ENCODE data around the gene CDC42EP3.

CDC42EP3 gene

DNA sequence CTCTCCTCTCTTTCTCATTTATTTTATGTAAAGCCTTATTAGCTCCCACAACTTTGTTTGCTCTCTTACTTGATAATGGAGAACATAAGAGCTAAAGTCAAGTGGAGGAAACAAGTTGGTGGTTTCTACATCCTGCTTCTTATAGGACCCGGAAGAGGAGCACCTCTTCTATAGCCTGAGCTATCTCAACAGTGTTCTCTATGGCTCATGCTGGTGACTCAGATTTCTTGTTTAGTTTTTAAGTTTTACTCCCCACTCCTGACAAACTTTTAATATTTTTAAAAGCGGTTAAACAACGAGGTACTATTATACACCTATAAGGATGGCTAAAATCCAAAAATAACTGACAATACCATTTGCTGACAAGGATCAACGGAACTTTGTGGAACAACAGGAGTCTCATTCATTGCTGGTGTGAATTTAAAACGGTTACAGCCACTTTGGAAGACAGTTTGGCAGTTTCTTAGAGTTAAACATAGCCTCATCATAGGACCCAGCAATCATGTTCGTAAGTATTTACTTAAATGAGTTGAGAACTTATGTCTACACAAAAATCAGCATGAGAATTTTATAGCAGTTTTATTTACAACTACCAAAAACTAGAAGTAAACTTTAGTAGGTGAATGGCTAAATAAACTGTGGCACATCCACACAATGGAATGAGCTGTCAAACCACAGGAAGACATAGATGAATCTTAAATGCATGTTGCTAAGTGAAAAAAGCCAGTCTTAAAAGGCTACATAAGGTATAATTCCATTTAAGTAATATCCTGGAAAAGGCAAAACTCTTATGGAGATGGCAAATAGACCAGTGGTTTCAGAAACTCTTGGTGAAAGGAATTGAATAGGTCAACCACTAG, 12.7 kb upstream of the CDC42EP3 start:
- no peak for DNase-seq (ENCODE audit: low read depth, low spot score)

DNA sequence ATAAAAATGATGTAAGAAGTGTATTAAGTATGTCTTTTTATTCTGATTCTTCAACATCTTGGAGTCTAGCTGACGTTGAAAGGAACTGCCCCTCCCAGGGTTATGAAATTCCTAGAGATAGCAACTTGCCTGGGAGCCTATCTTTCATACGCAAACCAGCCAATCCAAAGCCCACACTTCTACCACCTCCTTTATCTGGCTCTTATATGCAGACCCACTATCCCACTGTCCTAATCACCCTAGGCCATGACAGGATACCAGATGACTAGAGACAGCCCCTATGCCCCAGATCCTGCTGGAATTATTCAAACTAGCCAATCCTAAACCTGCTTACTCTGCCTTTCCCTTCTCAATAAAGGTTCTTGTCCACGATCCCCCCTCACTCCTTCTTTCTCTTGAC, 11.8 kb upstream of the CDC42EP3 start:
- DNase-seq (ENCODE audit: low read depth, low spot score) = no peak

DNA sequence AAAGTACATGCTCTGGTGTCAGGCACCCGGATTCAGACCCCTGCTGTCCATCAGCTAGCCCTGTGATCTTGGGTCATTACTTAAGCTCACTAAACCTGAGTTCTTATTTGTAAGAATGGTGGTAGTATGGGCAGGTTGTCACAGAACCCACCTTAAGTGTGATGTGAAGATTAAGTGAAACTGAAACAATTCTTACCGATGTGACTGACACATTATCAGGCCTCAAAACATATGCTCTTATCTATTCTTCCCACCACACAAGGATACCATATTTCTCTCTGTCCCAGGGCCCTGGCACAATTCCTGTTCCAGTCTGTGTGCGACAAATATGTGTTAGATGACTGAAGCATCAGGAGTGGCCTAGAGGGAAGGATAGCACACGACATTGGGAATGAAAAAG, 11.0 kb upstream of the CDC42EP3 start:
- no peak for DNase-seq (ENCODE audit: low read depth, low spot score)

DNA sequence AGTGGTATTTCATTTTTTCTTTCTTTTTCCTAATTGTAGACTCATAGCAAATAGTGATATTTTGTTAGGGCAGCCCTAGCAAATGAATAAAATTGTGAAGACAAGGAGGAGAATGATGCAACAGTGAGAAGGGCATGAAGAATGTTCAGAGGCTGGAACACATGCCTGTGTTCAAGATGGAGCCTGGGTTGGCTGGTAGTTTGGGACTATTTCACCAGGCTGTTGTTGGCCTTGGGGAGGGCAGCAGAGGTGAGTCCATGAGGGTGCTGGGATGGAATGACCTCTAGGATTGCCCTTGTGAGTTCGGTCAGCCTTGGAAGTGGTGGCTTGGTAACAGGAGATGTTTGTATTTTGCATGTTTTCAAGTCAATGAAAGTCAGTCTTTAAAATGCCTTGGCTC, 10.1 kb upstream of the CDC42EP3 start:
- no peak for DNase-seq (ENCODE audit: low read depth, low spot score)

DNA sequence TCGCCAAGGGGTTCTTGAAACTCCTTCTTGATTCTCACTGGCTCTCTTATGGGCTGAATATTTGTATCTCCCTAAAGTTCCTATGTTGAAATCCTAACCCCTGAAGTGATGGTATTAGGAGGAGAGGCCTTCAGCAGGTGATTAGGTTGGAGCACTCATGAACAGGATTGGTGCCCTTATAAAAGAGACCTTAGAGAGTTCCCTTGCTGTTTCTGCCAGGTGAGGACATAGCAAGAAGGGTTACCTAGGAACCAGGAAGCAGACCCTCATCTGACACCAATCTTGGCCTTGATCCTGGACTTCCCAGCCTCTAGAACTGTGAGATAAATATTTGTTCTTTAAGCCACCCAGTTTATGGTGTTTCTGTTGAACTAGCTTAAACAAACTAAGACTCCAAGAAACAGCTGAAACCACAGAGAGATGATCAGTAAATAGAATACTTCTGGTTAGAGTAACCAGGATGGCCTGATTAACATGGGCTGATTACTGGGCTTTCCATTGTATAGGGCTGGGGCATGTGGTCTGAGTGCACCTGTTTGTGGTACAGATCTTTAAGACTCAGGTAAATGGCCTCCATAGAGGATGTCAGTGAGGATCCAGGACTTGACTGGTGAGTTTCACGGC, 7.7 kb upstream of the CDC42EP3 start:
- no peak for DNase-seq (ENCODE audit: low read depth, low spot score)

DNA sequence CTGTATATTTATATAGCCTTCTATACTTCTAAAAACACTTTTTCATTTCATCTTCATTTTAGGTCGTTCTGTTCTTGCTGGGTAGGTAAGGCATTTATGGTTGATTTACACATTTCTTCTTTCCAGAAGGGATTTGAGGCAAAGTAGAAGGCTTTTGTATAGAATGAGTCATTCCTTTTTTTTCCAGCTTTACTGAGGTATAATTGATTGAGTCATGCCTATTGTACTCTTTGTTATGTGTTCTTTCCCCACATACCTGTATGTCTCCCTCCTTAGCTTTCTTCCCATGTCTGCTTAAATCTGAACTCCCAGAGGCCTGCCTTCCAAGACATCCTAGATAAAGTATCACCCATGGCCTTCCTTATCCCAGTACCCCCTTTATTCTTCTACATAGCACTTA, 4.8 kb upstream of the CDC42EP3 start:
- peak; percentile 77 for DNase-seq (ENCODE audit: low read depth, low spot score)

DNA sequence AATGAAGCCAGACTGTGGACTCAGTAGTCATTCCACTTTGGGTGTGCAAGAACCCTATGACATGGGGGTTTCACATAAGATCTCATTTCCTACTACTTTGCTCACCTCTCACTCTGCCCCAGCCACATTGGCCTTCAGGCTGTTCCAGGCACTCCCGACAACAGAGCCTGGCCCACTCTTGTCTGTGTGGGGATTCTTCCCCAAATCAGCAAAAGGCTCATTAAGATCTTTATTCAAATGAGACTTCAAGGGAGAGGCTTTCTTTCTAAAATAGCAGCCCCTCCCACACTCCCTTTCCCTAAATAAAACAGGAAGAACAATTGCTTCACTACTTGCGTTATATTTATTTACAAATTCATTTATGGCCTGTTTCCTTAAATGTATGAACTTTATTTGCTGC, 3.5 kb upstream of the CDC42EP3 start:
- no peak for DNase-seq (ENCODE audit: low read depth, low spot score)

DNA sequence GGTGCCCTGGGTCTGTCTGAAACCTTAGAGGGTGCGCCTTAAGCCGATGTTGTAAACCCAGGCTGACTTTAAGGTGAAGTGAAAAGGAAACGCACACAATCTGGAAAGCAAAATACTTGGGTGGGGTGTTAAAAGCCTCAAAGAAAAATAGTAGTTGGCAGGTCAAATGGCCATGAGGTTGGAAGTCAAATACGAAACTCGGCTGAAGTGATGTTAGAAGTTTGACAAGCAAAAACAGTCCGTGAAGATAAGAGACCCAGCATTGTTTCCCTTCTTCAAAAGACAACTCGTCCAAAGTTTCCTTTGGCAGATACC, 1.4 kb upstream of the CDC42EP3 start:
- no peak for DNase-seq (ENCODE audit: low read depth, low spot score)

DNA sequence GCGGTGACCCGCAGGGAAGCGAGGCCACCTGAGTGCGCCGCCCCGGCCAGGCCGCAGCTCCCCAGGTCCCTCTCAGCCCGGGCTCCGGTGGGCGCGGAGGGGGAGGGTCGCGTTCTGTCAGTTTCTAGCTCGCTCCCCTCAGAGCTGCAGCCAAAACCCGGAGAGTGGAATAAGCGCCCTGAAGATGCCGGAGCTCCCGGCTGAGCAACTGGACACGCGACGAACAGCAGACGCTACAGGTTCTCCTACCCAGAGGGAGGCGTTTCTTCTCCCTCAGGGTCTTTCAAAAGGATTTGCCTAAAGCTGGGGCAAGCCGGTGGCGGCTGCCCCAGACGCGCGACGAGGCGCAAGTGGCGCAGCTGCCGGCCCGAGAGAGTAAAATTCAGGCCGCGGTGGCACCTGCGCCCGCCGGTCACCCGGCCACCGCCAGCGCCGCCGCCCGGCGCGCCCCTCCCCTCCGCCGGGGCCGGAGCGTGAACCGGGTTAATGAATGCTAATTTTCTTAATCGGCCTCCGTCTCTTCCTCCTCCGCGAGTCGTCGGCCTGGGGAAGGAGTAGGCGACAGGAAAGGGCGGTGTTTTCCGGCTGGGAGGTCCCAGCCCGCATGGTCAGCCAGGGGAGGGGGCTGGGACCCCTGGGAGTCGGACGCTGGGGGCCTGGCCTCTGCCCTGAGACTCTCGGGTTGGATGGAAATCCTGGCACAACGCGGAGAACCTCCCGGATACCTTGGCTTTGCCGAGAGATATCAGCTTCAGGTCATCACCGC, 845 bp upstream of the CDC42EP3 start:
- peak; percentile 96 for DNase-seq (ENCODE audit: low read depth, low spot score)

DNA sequence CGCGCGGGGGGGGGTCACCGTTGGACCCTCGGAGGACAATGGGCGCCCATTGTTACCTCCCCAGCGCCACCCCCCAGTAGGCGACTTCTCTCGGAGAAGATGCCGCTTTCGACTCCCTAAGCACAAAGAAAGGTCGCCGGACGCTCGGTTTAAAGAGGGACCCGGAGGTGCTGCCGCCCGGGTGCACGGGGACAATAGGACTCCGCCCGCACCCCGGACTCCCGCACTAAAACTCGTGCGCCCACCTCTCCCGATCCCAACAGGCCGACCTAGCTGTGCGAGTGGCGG, 318 bp upstream of the CDC42EP3 start:
- DNase-seq (ENCODE audit: low read depth, low spot score) = no peak

DNA sequence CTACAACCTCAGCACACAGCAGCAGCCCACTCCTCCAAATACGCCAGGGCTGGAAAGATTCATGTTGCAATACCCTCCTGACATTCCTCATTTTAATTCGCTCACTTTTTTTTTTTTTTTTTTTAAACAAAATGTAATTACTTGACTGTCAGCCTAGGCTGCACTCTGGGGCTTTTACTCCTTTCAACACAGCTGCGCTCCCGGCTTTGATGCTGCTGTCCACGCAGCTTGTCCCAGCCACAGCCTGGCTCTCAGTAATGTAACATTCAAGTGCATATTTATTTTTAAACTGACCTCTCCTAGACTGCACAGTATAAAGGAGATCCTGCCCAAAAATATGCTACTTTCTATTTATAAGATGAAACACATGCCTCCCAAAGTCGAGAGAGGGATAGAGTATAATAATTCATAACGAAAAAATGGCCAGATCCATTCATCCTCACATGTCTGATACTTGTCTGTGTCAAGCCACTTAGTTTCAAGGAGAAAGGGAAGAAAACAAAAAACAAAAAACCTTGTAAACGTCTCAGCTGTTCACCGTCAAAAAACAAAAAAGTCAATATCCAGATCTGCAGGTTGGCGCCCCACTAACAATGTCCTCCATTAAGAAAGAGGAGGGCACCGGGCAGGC, 949 bp downstream of the CDC42EP3 start:
- DNase-seq (ENCODE audit: low read depth, low spot score) = peak; percentile 54

DNA sequence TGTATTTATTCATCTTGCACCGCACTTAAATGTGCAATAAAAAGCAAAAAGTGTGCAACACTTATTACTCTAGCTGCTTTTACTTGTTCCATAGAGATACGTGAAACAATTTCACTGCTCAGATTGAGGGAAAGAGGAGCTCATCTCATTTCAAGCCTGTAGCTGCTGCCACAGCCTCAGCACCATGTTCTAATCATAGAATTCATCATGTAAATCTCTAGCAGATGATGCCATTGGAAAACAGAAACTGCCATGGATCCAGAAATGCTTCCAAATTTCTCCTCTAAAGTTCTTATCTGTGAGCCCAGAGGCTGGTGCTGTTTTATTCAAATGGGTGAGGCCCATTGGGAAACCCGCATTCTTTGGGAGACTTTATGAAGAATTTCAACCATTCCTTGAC, 2.0 kb downstream of the CDC42EP3 start:
- DNase-seq (ENCODE audit: low read depth, low spot score) = no peak

DNA sequence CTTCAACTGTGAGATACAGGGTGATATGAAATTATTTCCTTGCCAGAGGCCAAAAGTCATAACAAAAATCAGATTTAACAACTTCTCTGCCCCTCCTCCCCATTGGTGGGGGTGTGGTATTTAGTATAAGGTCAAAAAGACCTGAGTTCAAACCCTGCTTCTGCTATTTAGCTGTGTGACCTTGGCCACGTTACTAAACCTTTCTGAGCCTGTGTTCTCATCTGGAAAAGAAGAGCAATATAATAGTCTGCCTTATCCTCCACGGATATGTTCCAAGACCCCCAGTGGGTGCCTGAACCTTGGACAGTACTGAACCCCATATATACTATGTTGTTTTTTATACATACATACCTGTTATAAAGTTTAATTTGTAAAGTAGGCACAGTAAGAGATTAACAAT, 3.7 kb downstream of the CDC42EP3 start:
- DNase-seq (ENCODE audit: low read depth, low spot score) = no peak

DNA sequence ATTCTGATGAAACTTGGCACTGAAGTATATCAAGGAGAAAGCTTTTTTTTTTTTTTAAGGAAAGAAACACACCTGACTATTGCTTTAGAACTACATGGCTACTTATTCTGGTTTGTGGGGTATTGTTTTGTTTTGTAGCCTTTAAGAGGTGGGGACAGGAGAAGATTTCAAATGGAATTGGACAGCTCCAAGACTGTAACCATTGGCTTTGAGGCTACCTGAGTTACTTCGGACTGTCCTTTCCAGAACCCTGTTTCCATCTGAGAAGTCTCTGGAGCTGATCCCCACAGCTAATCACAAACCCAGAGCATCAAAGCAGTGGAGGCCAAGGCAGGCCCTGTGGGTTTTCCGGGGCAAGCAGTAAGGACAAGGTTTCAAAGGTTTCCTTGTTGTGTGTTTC, 4.7 kb downstream of the CDC42EP3 start:
- DNase-seq (ENCODE audit: low read depth, low spot score) = no peak

DNA sequence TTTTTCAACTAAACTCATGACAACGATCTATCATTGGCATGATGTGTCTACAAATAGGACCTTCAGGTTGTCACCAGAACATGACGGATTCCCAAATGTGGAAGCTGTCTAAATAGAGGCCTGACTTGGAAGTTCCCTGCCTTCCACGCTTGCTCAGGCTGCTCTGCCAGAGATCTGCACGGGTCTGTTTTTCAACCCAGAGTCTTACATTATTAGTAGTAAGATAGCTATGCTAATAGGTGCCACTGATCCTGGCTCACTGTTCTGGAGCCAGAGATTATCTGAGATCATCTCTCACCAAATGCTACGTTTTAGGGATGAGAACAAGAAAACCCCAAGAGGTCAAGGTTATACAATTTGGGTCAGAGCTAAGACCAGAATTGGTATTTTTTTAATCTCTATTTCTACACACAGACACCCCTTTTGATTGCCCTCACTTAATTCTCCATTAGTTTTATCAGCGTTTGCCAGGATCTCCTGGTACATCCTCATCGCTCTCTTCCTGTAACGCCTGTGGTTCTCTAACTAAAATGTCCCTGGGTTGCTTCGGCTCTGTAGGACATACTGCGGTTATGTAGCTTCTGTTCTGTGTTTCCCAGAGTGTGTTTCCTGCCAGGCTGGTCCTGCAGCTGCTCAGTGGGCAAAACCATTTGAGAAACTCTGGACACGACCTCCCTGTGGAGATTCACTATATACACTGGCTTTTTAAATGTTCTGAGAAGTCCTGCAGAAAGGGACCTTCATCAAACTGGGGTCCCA, 5.7 kb downstream of the CDC42EP3 start:
- no peak for DNase-seq (ENCODE audit: low read depth, low spot score)

DNA sequence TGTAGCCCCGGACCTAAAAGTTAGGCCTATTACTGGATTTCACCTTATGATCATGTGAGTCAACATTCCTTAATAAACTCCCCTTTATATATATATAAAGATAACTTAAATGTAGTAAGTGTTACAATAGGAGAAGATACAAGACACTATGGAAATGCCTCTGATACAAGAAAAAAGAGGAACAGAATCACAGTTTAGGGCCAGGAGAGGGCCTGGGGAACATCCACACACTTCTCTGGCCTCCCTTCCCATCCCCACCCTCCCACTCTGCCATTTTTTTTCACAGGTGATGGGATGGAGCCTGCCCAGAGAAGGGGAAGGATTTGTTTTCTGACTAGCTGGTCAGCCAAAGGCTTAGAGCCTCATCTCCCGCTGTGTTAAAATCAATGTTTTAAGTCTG, 6.4 kb downstream of the CDC42EP3 start:
- DNase-seq (ENCODE audit: low read depth, low spot score) = no peak

DNA sequence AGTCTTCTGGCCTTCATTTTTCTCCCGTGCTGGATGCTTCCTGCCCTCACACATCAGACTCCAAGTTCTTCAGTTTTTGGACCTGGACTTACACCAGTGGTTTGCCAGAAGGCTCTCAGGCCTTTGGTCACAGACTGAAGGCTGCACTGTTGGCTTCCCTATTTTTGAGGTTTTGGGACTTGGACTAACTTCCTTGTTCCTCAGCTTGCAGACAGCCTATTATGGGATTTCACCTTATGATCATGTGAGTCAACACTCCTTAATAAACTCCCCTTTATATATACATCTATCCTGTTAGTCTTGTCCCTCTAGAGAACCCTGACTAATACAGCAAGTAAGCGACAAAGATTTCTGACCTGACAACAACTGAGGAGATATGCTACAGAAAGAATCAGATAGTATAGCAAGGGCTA, 7.2 kb downstream of the CDC42EP3 start:
- no peak for DNase-seq (ENCODE audit: low read depth, low spot score)

DNA sequence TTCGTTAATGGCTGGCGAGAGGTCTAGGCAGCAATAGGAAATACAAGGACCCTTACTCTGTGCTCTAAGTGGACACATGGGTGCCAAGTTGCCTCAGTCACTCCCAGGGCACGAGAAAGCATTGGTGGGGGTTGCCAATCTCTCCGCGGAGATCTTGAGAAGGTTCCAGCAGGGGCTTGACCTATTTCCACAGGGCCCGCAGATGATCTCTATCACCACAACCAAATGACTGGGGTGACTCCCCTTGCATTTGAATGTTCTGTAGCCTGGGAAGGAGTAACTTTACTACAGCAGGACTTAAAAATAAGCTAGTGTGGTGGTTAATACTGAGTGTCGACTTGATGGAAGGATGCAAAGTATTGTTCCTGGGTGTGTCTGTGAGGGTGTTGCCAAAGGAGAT, 8.1 kb downstream of the CDC42EP3 start:
- no peak for DNase-seq (ENCODE audit: low read depth, low spot score)

DNA sequence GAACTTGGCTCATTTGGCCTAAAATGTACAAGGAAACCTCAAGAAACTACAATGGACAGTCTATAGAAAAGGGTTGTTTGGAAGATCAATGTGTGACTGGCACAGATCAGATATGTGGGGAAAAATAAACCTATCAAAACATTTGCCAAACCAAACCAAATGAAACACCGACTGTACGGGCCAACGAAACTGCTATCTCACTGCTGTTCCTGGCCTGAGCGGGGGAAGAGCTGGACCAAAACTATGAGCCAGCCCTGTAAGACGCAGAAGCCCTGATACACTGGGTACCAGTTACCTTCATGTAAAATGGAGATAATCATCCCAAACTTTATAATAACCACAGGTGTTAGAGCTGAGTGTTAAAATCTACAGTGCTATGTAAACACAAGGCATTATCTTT, 11.7 kb downstream of the CDC42EP3 start:
- no peak for DNase-seq (ENCODE audit: low read depth, low spot score)

DNA sequence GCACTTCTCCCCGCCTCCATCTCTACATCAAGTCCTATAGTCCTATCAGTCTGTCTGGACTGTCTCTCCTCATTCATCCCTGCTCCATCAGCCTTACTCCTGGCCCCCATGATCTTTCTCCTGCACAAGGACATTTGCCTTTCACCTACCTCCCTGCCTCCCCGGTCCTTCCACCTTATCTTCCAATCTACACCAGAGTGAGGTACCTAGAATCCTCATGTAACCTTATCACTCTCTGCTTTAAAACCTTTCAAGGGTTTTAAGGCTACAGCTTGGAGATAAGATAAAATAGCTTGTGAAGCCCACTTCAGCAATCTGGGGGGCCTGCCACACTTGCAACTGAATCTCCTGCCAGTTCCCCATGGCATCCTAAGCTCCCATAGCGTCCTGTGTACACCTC, 12.8 kb downstream of the CDC42EP3 start:
- no peak for DNase-seq (ENCODE audit: low read depth, low spot score)

DNA sequence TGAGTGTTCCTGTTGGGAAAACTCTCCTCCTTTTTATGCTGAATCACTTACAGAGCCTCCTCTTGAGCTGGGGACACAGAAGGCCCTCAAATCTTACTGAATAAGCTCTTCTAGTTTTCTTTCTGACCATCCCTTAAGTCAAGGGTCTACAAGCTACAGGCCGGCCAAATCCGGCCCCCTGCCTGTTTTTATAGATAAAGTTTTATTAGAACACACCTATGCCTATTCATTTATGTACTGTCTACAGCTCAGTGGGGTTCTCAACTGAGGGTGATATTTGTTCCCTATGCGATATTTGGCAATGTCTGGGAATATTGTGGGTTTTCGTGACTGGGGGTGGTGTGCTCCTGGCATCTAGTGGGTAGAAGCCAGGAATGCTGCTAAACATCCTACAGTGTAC, 14.0 kb downstream of the CDC42EP3 start:
- DNase-seq (ENCODE audit: low read depth, low spot score) = no peak
